ENCODE measurements around the gene CASP6.

The CASP6 gene

GRCh38 chr4:109702950-109703663 lies at the start of gene CASP6:
TSS of gene CASP6 (minus strand) at chr4:109703445. CDS start at chr4:109703395, 50 bp downstream.
- DNase-seq: peak; percentile 71

GRCh38 chr4:109752525-109752924 lies 49.3 kb upstream of the CASP6 start:
- no peak for DNase-seq

GRCh38 chr4:109751852-109752251 lies 48.6 kb upstream of the CASP6 start:
- DNase-seq: no peak

GRCh38 chr4:109750652-109751244 lies 47.5 kb upstream of the CASP6 start:
- DNase-seq: no peak

- DNase-seq: no peak
Observed at GRCh38 chr4:109749388-109750082, 46.3 kb upstream of the CASP6 start.

GRCh38 chr4:109748114-109748513 lies 44.9 kb upstream of the CASP6 start:
- DNase-seq: no peak

GRCh38 chr4:109746728-109747127 lies 43.5 kb upstream of the CASP6 start:
- no peak for DNase-seq

GRCh38 chr4:109745830-109746229 lies 42.6 kb upstream of the CASP6 start:
- no peak for DNase-seq

- DNase-seq: no peak
Observed at GRCh38 chr4:109739547-109739946, 36.3 kb upstream of the CASP6 start.

GRCh38 chr4:109738104-109738872 lies 35.0 kb upstream of the CASP6 start:
- DNase-seq: no peak

GRCh38 chr4:109735566-109736365 lies 32.5 kb upstream of the CASP6 start:
- no peak for DNase-seq

- no peak for DNase-seq
Observed at GRCh38 chr4:109733728-109734127, 30.5 kb upstream of the CASP6 start.

GRCh38 chr4:109730619-109731545 lies 27.6 kb upstream of the CASP6 start:
- no peak for DNase-seq

- DNase-seq: peak; percentile 74
Observed at GRCh38 chr4:109729718-109730618, 26.7 kb upstream of the CASP6 start, which contains the start of gene PLA2G12A. TSS of gene PLA2G12A (minus strand) at chr4:109730070. CDS start at chr4:109729809, 261 bp downstream.

- DNase-seq: no peak
Observed at GRCh38 chr4:109729117-109729717, 26.0 kb upstream of the CASP6 start.

GRCh38 chr4:109728385-109728784 lies 25.1 kb upstream of the CASP6 start:
- DNase-seq: no peak

GRCh38 chr4:109723110-109723509 lies 19.9 kb upstream of the CASP6 start:
- no peak for DNase-seq

- DNase-seq: no peak
Observed at GRCh38 chr4:109722357-109722756, 19.1 kb upstream of the CASP6 start.

GRCh38 chr4:109721033-109721432 lies 17.8 kb upstream of the CASP6 start:
- DNase-seq: no peak

GRCh38 chr4:109719604-109720003 lies 16.4 kb upstream of the CASP6 start:
- DNase-seq: no peak
